Neutrophil (primary cell): ENCODE measurements around the gene FGD4.

ENCODE experiments used
- H3K27ac ChIP-seq: fragments of 200-600 bp; sonication (generic); 2 replicates; pipeline ENCODE4 v1.5.1; 2016; ENCODE audit warnings: mild to moderate bottlenecking, moderate library complexity
- H3K27me3 ChIP-seq: fragments of 200-600 bp; sonication (generic); 2 replicates; pipeline ENCODE4 v1.6.0; 2016; ENCODE audit warnings: mild to moderate bottlenecking
- H3K36me3 ChIP-seq: fragments of 200-600 bp; sonication (generic); 2 replicates; pipeline ENCODE4 v1.5.1; 2017
- H3K4me1 ChIP-seq, 2 experiments: fragments of 200-600 bp in 1 of 2; sonication (generic) in 1 of 2; 1 replicate in 1 of 2; 2 replicates in 1 of 2; pipeline versions ENCODE4 v1.5.1 to v1.6.1; 2013 to 2016; ENCODE audit warnings: low read depth in 1 of 2, low read length in 1 of 2, mild to moderate bottlenecking in 1 of 2, moderate library complexity in 1 of 2; ENCODE audit not compliant: control insufficient read depth in 1 of 2, insufficient read depth in 1 of 2
- H3K4me3 ChIP-seq, 2 experiments: fragments of 200-600 bp in 1 of 2; sonication (generic) in 1 of 2; 1 replicate in 1 of 2; 2 replicates in 1 of 2; pipeline ENCODE4 v1.5.1; 2013 to 2016; ENCODE audit warnings: low read depth in 1 of 2, low read length in 1 of 2, mild to moderate bottlenecking in 1 of 2, moderate library complexity in 1 of 2
- H3K9me3 ChIP-seq: fragments of 200-600 bp; sonication (generic); 2 replicates; pipeline ENCODE4 v1.5.1; 2016
- TF ChIP-seq, protein P1 (sequence below): fragments of 200-600 bp; sonication (generic); IDR thresholded peaks from 2 replicates; pipeline ENCODE4 v1.5.1; 2016; ENCODE audit warnings: antibody characterized with exemption

Gene FGD4

DNA sequence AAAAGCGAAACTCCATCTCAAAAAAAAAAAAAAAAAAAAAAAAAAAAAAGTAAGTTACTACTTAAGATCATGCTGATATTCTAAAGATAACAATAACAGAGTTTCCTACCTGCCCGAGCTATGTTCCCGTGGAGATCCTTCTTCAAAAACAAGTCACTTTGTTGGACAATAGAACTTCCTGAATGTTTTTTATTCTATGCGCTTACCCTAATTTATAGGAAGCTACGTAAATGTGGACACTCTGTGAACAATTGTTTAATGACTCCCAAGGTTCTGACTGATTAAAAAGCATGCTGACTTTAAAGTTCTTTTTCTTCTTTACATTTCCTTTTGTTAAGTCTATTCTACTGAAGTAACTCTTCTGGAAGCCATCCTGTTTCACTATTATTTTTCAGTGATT, 52.5 kb downstream of the FGD4 start:
- H3K9me3 ChIP-seq = no peaks in the 10 kb centered on the region
- H3K4me1 ChIP-seq = peaks cover 8% of the 10 kb centered on the region in 2 experiments
- H3K27ac ChIP-seq = no peak overlapping the region
- TF ChIP-seq, protein P1, sequence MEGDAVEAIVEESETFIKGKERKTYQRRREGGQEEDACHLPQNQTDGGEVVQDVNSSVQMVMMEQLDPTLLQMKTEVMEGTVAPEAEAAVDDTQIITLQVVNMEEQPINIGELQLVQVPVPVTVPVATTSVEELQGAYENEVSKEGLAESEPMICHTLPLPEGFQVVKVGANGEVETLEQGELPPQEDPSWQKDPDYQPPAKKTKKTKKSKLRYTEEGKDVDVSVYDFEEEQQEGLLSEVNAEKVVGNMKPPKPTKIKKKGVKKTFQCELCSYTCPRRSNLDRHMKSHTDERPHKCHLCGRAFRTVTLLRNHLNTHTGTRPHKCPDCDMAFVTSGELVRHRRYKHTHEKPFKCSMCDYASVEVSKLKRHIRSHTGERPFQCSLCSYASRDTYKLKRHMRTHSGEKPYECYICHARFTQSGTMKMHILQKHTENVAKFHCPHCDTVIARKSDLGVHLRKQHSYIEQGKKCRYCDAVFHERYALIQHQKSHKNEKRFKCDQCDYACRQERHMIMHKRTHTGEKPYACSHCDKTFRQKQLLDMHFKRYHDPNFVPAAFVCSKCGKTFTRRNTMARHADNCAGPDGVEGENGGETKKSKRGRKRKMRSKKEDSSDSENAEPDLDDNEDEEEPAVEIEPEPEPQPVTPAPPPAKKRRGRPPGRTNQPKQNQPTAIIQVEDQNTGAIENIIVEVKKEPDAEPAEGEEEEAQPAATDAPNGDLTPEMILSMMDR = no peak
- H3K27me3 ChIP-seq = no peaks in the 10 kb centered on the region
- no peaks in the 10 kb centered on the region for H3K36me3 ChIP-seq
- H3K4me3 ChIP-seq = no peak overlapping the region

DNA sequence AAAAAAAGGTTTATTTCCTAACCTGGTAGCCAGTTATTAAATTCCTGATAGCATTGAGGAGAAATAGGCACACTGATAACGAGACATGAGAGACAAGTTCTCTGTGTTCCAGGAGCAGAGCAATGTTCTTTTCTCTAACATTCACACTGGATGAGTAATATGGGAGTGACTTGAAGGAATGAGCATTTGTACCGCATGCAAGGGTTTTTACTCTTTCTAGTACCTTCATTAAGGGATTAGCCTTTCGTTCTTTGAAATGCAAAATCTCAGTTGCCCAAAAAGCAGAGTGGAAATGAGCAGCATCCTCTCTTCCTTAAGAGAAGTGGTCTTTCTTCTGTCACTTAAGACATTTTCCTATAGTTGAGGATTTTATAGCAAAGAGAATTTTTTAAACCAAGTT, 54.7 kb downstream of the FGD4 start:
- Histone ChIP-seq H3K9me3 (no peaks in the 10 kb centered on the region), H3K27ac (no peak overlapping the region), H3K4me3 (no peak overlapping the region), H3K36me3 (no peaks in the 10 kb centered on the region), H3K27me3 (no peaks in the 10 kb centered on the region), H3K4me1 (peaks cover 8% of the 10 kb centered on the region in 2 experiments)
- TF ChIP-seq, protein P1 = no peak

DNA sequence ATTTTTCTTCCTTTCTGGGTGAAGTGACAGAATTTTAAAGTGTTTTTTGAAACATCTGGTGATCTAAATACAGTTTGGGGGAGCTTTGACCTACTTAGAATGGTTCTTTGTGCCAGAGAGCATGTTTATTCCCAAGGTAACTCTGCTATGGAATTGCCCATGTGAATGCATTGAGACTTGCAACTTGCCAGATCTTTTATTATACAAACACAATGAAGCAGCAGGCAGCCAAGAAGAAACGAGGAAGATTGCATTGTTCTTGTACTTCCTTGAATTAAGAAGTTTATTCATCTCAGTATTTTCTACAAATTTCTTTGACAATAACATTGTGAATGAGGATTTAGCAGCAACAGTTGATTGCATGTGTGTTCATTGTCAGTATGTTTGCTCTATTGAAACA, 55.5 kb downstream of the FGD4 start:
- H3K27ac ChIP-seq = no peak overlapping the region
- no peaks in the 10 kb centered on the region for H3K36me3 ChIP-seq
- peaks cover 8% of the 10 kb centered on the region in 2 experiments for H3K4me1 ChIP-seq
- no peak overlapping the region for H3K4me3 ChIP-seq
- TF ChIP-seq, protein P1 = no peak
- no peaks in the 10 kb centered on the region for H3K27me3 ChIP-seq
- H3K9me3 ChIP-seq = no peaks in the 10 kb centered on the region

DNA sequence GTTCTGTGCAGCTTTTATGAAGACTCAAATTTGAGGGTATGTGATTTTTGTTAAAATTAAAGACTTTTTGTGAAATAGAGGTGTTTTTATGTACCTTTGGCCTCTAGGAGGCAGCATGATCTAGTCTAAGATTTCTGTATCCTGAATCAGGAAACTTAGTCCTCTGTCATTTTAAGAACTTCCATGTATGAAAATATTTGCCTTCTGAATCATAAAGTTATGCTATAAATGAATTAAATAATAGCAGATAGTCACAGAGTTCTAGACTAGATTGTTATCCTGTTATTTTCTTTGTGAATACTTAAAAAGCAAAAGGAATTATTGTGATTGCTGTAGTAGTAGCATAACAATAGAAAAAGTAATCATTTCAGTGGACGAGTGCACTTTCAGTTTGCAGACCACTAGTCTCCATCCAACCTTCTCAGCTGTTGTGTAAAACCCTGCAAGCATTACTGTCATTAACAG, 56.3 kb downstream of the FGD4 start:
- H3K36me3 ChIP-seq = no peaks in the 10 kb centered on the region
- H3K4me3 ChIP-seq = no peak overlapping the region
- H3K4me1 ChIP-seq = peaks cover 8% of the 10 kb centered on the region in 2 experiments
- TF ChIP-seq, protein P1 = peak; percentile 45
- no peak overlapping the region for H3K27ac ChIP-seq
- H3K9me3 ChIP-seq = no peaks in the 10 kb centered on the region
- H3K27me3 ChIP-seq = no peaks in the 10 kb centered on the region

DNA sequence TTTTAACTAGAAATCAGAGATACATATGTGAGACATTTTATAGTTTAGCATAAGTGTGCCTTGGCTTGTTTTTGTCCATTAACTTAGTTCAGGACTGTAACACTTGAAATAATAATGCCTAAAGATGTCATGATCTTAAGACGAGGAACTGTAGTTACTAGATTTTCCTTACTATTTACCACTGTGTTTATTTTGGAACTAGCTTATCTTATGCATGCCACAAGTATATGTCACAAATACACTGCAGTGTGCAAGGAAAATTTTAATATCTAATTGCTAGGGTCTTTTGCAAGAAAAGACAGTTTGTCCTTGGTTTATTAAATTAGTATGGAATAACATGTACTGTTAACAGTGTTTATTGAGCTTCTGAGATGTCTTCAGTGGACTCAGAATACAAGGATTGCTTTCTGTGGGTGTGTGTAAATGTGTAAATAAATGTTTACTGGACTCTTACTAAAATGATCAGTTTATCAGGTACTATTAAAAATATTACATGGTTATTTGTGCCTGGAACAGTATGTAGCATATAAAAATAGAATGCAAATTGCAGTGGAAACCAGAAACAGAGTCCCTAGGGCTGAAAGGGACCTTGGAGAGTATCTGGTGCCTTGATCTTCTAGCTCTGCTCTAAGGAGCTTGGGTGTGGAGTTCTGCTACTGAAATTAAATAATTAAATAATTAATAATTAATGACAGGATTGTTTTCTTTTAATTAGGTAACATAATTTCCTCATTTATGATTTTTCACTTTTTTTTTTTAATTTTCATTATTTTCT, 58.1 kb downstream of the FGD4 start:
- H3K4me3 ChIP-seq = no peak overlapping the region
- no peaks in the 10 kb centered on the region for H3K36me3 ChIP-seq
- no peaks in the 10 kb centered on the region for H3K9me3 ChIP-seq
- H3K4me1 ChIP-seq = peaks cover 8% of the 10 kb centered on the region in 2 experiments
- H3K27ac ChIP-seq = no peak overlapping the region
- H3K27me3 ChIP-seq = no peaks in the 10 kb centered on the region
- TF ChIP-seq, protein P1 = no peak
